ENCODE data around the gene GXYLT2.

- TF ChIP-seq POLR2AphosphoS5 (IDR thresholded peaks at IDR 0.05; ENCODE audit: low read depth) (no peak), CTCF (conservative IDR thresholded peaks at IDR 0.05; ENCODE audit: low read depth in 2 of 2) (no peak), EZH2phosphoT487 (IDR thresholded peaks at IDR 0.05; ENCODE audit: unreplicated experiment) (no peak), EZH2 (IDR thresholded peaks at IDR 0.05; ENCODE audit: low read depth, unreplicated experiment) (no peak), JUNB (IDR thresholded peaks at IDR 0.05; ENCODE audit: unreplicated experiment) (no peak), CREB1 (CRISPR knock-in tag; IDR thresholded peaks at IDR 0.05; ENCODE audit: low read depth) (no peak), STAT1 (IDR thresholded peaks at IDR 0.05; ENCODE audit: unreplicated experiment) (no peak), ZNF331 (CRISPR knock-in tag; IDR thresholded peaks at IDR 0.05; ENCODE audit: low read depth) (no peak), ETS1 (IDR thresholded peaks at IDR 0.05) (no peak), NANOG (IDR thresholded peaks at IDR 0.05; ENCODE audit: borderline replicate concordance) (no peak), ZNF114 (CRISPR knock-in tag; IDR thresholded peaks at IDR 0.05) (no peak)
- TF ChIP-seq, protein P1, sequence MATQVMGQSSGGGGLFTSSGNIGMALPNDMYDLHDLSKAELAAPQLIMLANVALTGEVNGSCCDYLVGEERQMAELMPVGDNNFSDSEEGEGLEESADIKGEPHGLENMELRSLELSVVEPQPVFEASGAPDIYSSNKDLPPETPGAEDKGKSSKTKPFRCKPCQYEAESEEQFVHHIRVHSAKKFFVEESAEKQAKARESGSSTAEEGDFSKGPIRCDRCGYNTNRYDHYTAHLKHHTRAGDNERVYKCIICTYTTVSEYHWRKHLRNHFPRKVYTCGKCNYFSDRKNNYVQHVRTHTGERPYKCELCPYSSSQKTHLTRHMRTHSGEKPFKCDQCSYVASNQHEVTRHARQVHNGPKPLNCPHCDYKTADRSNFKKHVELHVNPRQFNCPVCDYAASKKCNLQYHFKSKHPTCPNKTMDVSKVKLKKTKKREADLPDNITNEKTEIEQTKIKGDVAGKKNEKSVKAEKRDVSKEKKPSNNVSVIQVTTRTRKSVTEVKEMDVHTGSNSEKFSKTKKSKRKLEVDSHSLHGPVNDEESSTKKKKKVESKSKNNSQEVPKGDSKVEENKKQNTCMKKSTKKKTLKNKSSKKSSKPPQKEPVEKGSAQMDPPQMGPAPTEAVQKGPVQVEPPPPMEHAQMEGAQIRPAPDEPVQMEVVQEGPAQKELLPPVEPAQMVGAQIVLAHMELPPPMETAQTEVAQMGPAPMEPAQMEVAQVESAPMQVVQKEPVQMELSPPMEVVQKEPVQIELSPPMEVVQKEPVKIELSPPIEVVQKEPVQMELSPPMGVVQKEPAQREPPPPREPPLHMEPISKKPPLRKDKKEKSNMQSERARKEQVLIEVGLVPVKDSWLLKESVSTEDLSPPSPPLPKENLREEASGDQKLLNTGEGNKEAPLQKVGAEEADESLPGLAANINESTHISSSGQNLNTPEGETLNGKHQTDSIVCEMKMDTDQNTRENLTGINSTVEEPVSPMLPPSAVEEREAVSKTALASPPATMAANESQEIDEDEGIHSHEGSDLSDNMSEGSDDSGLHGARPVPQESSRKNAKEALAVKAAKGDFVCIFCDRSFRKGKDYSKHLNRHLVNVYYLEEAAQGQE (IDR thresholded peaks at IDR 0.05; ENCODE audit: unreplicated experiment): no peak
Observed at GRCh38 chr3:73024836-73025235, 137.0 kb downstream of the GXYLT2 start.

Measured in GM23338 (cell line).